ENCODE results near the gene KCNK5. TPM values are rescaled to one million over a fixed set of nuclear protein-coding genes. Genes with fewer than 3 reads are reported as not detected.

KCNK5 gene
- total and polyA plus RNA-seq, 4 experiments from 2014 or later, result 0.17 to 0.83 (median 0.79) TPM; not detected in 1

DNA sequence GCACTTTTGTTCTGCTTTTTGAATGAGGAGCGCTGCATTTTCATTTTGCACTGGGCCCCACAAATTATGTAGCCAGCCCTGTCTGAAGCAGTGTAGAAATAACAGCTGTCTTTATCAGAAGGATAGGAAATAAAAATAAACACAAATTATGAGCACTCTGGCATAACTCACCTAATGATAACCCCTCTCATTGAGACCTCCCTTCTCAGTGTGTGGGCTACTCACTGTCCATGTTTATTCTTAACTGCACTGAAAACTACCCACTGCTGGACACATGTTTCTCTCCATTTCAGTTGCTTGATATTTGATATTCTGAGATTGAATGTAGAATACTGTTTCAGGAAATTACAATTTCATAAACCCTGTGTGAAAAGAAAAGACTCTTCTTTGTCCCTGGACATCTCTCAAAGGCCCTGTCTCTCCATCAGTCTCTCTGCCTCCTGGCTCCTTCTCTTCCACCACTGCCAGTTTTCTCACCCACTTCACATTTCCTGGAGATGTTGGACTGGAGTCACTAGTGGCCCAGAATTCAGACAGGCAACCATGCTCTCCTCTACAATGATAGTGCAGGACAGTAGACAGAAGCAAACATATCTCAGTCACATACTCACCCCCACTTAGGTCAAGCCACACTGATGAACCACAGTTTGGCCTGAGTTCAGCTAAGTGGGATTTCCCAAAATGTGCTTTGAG is 84.6 kb downstream of the KCNK5 start:
- H3K4me3 Mint-ChIP-seq, result no peak overlapping the region
- Histone ChIP-seq H3K27me3 (ENCODE audit: insufficient read depth, low read length) (no peaks in the 10 kb centered on the region), H3K36me3 (ENCODE audit: insufficient read depth, low read length) (no peaks in the 10 kb centered on the region), H3K4me1 (ENCODE audit: insufficient read depth, low read length) (no peaks in the 10 kb centered on the region), H3K27ac (ENCODE audit: low read depth, low read length) (no peak overlapping the region), H3K4me3 (ENCODE audit: low read length in 2 of 2) (no peak overlapping the region), H3K9me3 (ENCODE audit: control insufficient read depth in 1 of 2, low read length in 2 of 2) (no peaks in the 10 kb centered on the region)
- ChIA-PET POLR2A (ENCODE audit: partially characterized antibody) (no interaction called here), CTCF (ENCODE audit: partially characterized antibody) (no interaction called here)
- intact Hi-C loops (cut with micrococcal nuclease), result no loop called here
- no peak for DNase-seq
- peaks cover 0 to 3% (median 1%) of the 10 kb centered on the region in 4 donors for H3K4me1 Mint-ChIP-seq
- peaks cover 0 to 31% (median 10%) of the 10 kb centered on the region in 8 donors for H3K9me3 Mint-ChIP-seq
- H3K36me3 Mint-ChIP-seq, result no peaks in the 10 kb centered on the region
- H3K27ac Mint-ChIP-seq, result no peak overlapping the region
- peaks cover 10 to 20% of the 10 kb centered on the region in 2 donors for H3K27me3 Mint-ChIP-seq

DNA sequence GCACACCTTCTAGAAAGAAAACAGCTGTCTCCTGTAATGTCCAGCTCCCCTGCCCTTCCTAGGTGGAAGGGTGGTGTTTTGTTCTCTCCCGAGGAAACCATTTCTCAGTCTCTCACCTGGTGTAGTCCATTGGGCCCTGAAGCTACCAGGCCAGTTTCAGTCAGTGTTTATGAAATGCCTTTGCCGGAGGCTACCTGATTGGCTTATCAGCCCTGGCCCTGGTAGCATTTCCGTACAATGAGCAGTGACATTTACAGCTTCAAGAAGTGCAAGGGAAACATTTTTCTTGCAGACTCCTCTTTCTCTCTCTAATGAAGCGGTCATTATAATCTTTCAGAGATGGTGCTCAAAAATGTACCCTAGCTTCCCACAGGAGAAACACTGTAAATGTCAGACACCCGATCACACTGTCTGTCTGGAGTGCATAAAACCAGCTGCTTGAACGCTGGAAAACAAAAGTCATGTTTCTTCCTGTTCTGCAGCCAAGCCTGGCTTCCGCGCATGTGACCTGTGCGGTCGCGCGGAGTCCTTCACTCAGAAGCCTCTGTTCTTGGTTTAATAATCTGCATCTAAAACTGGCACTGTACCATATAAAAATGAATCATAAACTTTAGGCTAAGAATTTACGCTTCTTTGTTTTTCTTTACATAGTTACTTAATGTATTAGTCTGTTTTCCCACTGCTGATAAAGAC is 85.9 kb downstream of the KCNK5 start:
- Mint-ChIP-seq H3K36me3 (no peaks in the 10 kb centered on the region), H3K27ac (peak overlapping the region in 2 of 7 donors; percentile 70 to 88), H3K27me3 (peaks cover 9 to 19% of the 10 kb centered on the region in 2 donors), H3K9me3 (peaks cover 0 to 40% (median 18%) of the 10 kb centered on the region in 8 donors), H3K4me3 (peak overlapping the region in 1 of 8 donors; percentile 26), H3K4me1 (peaks cover 0 to 3% (median 1%) of the 10 kb centered on the region in 4 donors)
- Histone ChIP-seq H3K4me1 (ENCODE audit: insufficient read depth, low read length) (no peaks in the 10 kb centered on the region), H3K27ac (ENCODE audit: low read depth, low read length) (no peak overlapping the region), H3K4me3 (ENCODE audit: low read length in 2 of 2) (no peak overlapping the region), H3K27me3 (ENCODE audit: insufficient read depth, low read length) (no peaks in the 10 kb centered on the region), H3K36me3 (ENCODE audit: insufficient read depth, low read length) (no peaks in the 10 kb centered on the region), H3K9me3 (ENCODE audit: control insufficient read depth in 1 of 2, low read length in 2 of 2) (no peaks in the 10 kb centered on the region)
- intact Hi-C loops (cut with micrococcal nuclease), result no loop called here
- ChIA-PET POLR2A (ENCODE audit: partially characterized antibody) (interaction anchor here (1.0 kb wide), 1 partner anchor 29 kb away, joined by 3 read pairs; the partner anchor contains the start of gene SAYSD1), CTCF (ENCODE audit: partially characterized antibody) (no interaction called here)
- peak in 1 of 5 donors; percentile 2 for DNase-seq

DNA sequence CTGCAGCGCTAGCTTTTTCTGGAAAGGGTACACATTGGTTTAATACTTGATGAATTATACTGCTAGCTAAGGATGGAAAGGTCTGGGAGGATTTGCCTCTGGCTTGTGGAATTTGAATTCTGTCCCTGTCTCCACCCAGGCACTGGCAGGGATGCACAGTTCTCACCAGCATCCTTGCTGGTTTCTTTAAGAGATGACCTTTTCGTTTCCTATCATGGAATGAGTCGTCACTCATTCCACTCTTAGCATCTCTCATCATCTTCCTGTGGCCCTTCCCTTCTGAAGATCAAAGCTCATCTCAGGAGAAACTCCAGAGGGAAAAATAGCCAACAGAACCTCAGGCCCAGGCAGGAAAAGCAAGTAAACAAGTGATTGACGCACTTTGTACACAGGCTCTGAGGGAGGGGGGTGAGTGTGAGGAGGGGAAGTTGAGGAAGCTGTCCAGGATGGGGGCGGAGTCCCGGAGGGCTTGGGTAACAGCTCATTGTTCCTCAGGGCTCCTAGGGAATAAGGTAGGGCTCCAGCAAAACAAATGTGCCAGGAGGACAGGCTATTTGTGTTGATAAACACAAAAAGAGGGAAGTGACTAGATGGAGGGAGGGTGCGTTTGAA is 88.6 kb downstream of the KCNK5 start:
- H3K27me3 Mint-ChIP-seq, result peaks cover 10 to 20% of the 10 kb centered on the region in 2 donors
- Histone ChIP-seq H3K27me3 (ENCODE audit: insufficient read depth, low read length) (no peaks in the 10 kb centered on the region), H3K4me1 (ENCODE audit: insufficient read depth, low read length) (no peaks in the 10 kb centered on the region), H3K4me3 (ENCODE audit: low read length in 2 of 2) (no peak overlapping the region), H3K36me3 (ENCODE audit: insufficient read depth, low read length) (no peaks in the 10 kb centered on the region), H3K27ac (ENCODE audit: low read depth, low read length) (no peak overlapping the region), H3K9me3 (ENCODE audit: control insufficient read depth in 1 of 2, low read length in 2 of 2) (no peaks in the 10 kb centered on the region)
- ChIA-PET CTCF (ENCODE audit: partially characterized antibody) (no interaction called here), POLR2A (ENCODE audit: partially characterized antibody) (no interaction called here)
- no peak for DNase-seq
- H3K4me1 Mint-ChIP-seq, result peaks cover 0 to 3% (median 1%) of the 10 kb centered on the region in 4 donors
- H3K36me3 Mint-ChIP-seq, result no peaks in the 10 kb centered on the region
- intact Hi-C loops (cut with micrococcal nuclease), result no loop called here
- no peak overlapping the region for H3K27ac Mint-ChIP-seq
- no peak overlapping the region for H3K4me3 Mint-ChIP-seq
- peaks cover 3 to 58% (median 28%) of the 10 kb centered on the region in 8 donors for H3K9me3 Mint-ChIP-seq

Other genes with a start within 250 kb of the KCNK5 start
- not detected for gene GLP1R, start 180.7 kb downstream of the KCNK5 start, total RNA-seq
- not detected for gene GLP1R, start 180.7 kb downstream of the KCNK5 start, polyA plus RNA-seq
- gene SAYSD1, start 114.3 kb downstream of the KCNK5 start, total RNA-seq, result 10 to 100 TPM; 21.6 to 22.4 TPM
- 10 to 100 TPM; 14.0 to 20.2 TPM for gene SAYSD1, start 114.3 kb downstream of the KCNK5 start, polyA plus RNA-seq
- not detected for gene KCNK17, start 84.9 kb upstream of the KCNK5 start, total RNA-seq
- not detected for gene KCNK17, start 84.9 kb upstream of the KCNK5 start, polyA plus RNA-seq
- not detected for gene KCNK16, start 93.2 kb upstream of the KCNK5 start, total RNA-seq
- not detected for gene KCNK16, start 93.2 kb upstream of the KCNK5 start, polyA plus RNA-seq